K562 (cell line): ENCODE measurements around the gene DNAJC11. TPM values are rescaled to one million over a fixed set of nuclear protein-coding genes. Genes with fewer than 3 reads are reported as not detected.

Experiments used
- HMG20B ChIP-seq: fragments of 250-450 bp; sonication (Bioruptor Pico); IDR thresholded peaks from 2 replicates; pipeline ENCODE4 v1.5.0; 2021; ENCODE audit warnings: mild to moderate bottlenecking
- NR2C2 ChIP-seq, 2 experiments: fragments of 200-800 bp in 1 of 2; sonication (Bioruptor generic) in 1 of 2; sonication (generic) in 1 of 2; formaldehyde crosslinking in 1 of 2; IDR thresholded peaks; 2 replicates each; pipeline versions ENCODE4 v1.6.1 to v1.8.0; 2016 to 2022; ENCODE audit warnings: mild to moderate bottlenecking in 1 of 2, missing compliant biosample characterization in 1 of 2, missing genetic modification characterization in 1 of 2, missing genetic modification reagents in 1 of 2
- PRMT5 ChIP-seq: sonication (generic); formaldehyde crosslinking; IDR thresholded peaks from 2 replicates; pipeline ENCODE4 v1.5.0; 2020; ENCODE audit warnings: missing genetic modification reagents
- XRCC5 ChIP-seq: fragments of 200-400 bp; formaldehyde crosslinking; IDR thresholded peaks from 2 replicates; pipeline ENCODE4 v1.6.1; 2017; ENCODE audit warnings: low read depth, mild to moderate bottlenecking, low read length
- ZBTB40 ChIP-seq, 2 experiments: fragments of 450-650 bp in 1 of 2; sonication (generic) in 1 of 2; formaldehyde crosslinking in 1 of 2; IDR thresholded peaks; 2 replicates each; pipeline versions ENCODE4 v1.7.1 to v1.9.0; 2016 to 2022; ENCODE audit warnings: inconsistent platforms in 1 of 2, mild to moderate bottlenecking in 1 of 2, missing genetic modification reagents in 1 of 2
- ZNF778 ChIP-seq: fragments of 450-650 bp; formaldehyde crosslinking; IDR thresholded peaks from 2 replicates; pipeline ENCODE4 v1.4.0; 2020; ENCODE audit warnings: mild to moderate bottlenecking, moderate library complexity
- polyA plus RNA-seq, 8 experiments: library from polyadenylated mRNA; depleted of rRNA in 4 of 8; stranded (reverse) in 5 of 8; unstranded in 3 of 8; fragments of >200 nt; fragmentation: Nextera tagmentation in 2 of 8; fragmentation: Illumina TruSeq in 1 of 8; extraction: Ambion mirVana in 2 of 8; extraction: Trizol in 1 of 8; gene quantifications; 2 replicates each; pipeline versions ENCODE4 v1.2.1 to v1.2.3, GENCODE V29; 2011 to 2014; ENCODE audit warnings: inconsistent platforms in 1 of 8, missing spikeins in 1 of 8
- total RNA-seq, 7 experiments: library from RNA; depleted of rRNA in 6 of 7; stranded (reverse); fragments of >200 nt in 6 of 7; fragmentation: Illumina TruSeq in 2 of 7; extraction: Trizol in 2 of 7; gene quantifications; 2 replicates each; pipeline versions ENCODE4 v1.2.1 to v1.2.3, GENCODE V29; 2011 to 2021; ENCODE audit warnings: low replicate concordance in 1 of 7
- TF ChIP-seq, protein P1 (sequence below): sonication (generic); formaldehyde crosslinking; IDR thresholded peaks from 2 replicates; pipeline ENCODE4 v1.8.0; 2023; ENCODE audit warnings: missing genetic modification reagents, mild to moderate bottlenecking, borderline replicate concordance
- TF ChIP-seq, protein P2 (sequence below), 2 experiments: IDR thresholded peaks; 2 replicates each; pipeline ENCODE4 v1.6.1; 2011; ENCODE audit warnings: borderline replicate concordance in 1 of 2, control low read depth in 1 of 2, low read depth in 1 of 2, low read length in 1 of 2, mild to moderate bottlenecking in 1 of 2, mixed read lengths in 1 of 2, moderate library complexity in 1 of 2; ENCODE audit not compliant: insufficient read depth in 1 of 2, insufficient read length in 1 of 2, poor library complexity in 1 of 2, severe bottlenecking in 1 of 2; ENCODE audit errors: extremely low read depth in 1 of 2

DNAJC11 gene
- total and polyA plus RNA-seq, 9 of the 15 experiments (the other 6 are each of a cell fraction or from before 2014, with no cell fraction given), result 14.1 to 123 (median 76.6) TPM

DNA sequence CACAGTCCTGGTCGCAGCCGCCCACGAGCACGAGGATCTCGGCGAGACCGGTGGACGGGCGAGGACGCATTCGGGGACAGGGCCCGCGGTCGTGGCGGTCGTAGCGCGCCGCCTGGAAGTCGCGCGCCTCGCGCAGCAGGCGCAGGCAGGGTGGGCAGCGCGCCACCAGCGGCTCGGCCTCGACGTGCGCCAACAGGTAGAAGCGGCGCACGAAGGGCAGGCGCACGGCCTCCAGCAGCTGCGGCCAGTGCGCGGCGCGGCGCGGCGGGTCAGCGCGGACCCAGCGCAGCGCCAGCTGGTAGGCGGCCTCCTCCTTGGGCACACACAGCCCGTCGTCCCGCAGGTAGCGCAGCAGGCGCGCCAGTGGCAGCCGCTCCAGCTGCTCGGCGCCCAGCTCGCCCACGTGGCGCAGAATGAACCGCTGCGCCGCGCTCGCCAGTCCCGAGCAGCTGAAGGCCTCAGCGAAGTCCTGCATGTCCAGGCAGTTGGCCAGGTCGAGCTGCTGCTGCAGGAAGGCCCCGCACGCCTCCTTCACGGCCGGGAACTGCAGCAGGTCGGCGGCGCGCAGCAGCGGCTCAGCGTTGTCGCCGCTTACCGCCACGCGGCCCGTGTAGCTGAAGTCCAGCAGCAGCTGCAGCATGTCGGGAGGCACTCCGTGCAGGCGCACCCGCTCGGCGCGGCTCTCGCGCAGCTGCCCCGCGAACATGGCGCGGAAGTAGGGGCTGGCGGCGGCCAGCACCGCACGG, 99.5 kb downstream of the DNAJC11 start (continued):
- TF ChIP-seq ZNF778 (CRISPR knock-in tag) (no peak), XRCC5 (no peak), ZBTB40 (IDR thresholded peaks at IDR 0.05) (no peak), ZBTB40 (CRISPR knock-in tag; IDR thresholded peaks at IDR 0.05) (no peak), PRMT5 (CRISPR knock-in tag) (no peak), NR2C2 (CRISPR knock-in tag; IDR thresholded peaks at IDR 0.05) (0 out of 2 replicates have a peak, but pooled peaks have one; percentile 42), NR2C2 (tag; IDR thresholded peaks at IDR 0.05) (no peak), HMG20B (no peak)
- TF ChIP-seq, protein P1, sequence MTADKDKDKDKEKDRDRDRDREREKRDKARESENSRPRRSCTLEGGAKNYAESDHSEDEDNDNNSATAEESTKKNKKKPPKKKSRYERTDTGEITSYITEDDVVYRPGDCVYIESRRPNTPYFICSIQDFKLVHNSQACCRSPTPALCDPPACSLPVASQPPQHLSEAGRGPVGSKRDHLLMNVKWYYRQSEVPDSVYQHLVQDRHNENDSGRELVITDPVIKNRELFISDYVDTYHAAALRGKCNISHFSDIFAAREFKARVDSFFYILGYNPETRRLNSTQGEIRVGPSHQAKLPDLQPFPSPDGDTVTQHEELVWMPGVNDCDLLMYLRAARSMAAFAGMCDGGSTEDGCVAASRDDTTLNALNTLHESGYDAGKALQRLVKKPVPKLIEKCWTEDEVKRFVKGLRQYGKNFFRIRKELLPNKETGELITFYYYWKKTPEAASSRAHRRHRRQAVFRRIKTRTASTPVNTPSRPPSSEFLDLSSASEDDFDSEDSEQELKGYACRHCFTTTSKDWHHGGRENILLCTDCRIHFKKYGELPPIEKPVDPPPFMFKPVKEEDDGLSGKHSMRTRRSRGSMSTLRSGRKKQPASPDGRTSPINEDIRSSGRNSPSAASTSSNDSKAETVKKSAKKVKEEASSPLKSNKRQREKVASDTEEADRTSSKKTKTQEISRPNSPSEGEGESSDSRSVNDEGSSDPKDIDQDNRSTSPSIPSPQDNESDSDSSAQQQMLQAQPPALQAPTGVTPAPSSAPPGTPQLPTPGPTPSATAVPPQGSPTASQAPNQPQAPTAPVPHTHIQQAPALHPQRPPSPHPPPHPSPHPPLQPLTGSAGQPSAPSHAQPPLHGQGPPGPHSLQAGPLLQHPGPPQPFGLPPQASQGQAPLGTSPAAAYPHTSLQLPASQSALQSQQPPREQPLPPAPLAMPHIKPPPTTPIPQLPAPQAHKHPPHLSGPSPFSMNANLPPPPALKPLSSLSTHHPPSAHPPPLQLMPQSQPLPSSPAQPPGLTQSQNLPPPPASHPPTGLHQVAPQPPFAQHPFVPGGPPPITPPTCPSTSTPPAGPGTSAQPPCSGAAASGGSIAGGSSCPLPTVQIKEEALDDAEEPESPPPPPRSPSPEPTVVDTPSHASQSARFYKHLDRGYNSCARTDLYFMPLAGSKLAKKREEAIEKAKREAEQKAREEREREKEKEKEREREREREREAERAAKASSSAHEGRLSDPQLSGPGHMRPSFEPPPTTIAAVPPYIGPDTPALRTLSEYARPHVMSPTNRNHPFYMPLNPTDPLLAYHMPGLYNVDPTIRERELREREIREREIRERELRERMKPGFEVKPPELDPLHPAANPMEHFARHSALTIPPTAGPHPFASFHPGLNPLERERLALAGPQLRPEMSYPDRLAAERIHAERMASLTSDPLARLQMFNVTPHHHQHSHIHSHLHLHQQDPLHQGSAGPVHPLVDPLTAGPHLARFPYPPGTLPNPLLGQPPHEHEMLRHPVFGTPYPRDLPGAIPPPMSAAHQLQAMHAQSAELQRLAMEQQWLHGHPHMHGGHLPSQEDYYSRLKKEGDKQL, result peak; percentile 86; the same call in 1 of the 2 replicates
- TF ChIP-seq, protein P2, sequence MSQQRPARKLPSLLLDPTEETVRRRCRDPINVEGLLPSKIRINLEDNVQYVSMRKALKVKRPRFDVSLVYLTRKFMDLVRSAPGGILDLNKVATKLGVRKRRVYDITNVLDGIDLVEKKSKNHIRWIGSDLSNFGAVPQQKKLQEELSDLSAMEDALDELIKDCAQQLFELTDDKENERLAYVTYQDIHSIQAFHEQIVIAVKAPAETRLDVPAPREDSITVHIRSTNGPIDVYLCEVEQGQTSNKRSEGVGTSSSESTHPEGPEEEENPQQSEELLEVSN (IDR thresholded peaks at IDR 0.05; ENCODE audit: borderline replicate concordance in 1 of 2, extremely low read depth in 1 of 2, insufficient read depth in 1 of 2, insufficient read length in 1 of 2, low read depth in 1 of 2, low read length in 1 of 2, poor library complexity in 1 of 2, severe bottlenecking in 1 of 2), result peak; percentile 57 to 79
